Endodermal cell (in vitro differentiated cells): ENCODE data around the gene KRTAP4-6. TPM values are rescaled to one million over a fixed set of nuclear protein-coding genes. Genes with fewer than 3 reads are reported as not detected.
"Not testable (repeated sequence)": the region's sequence is repeated elsewhere in the genome, so short reads cannot be mapped to it uniquely, and the experiment has no call there.

Experiments
- DNase-seq: peaks from one replicate; pipeline ENCODE4 v3.0.0-alpha.2; 2017
- H3K27ac ChIP-seq: 2 replicates; pipeline ENCODE4 v1.5.1; 2013; ENCODE audit warnings: mild to moderate bottlenecking, low read depth, low read length, moderate library complexity
- H3K27me3 ChIP-seq: 2 replicates; pipeline ENCODE4 v1.6.1; 2013; ENCODE audit warnings: mild to moderate bottlenecking, low read length, moderate library complexity; ENCODE audit not compliant: insufficient read depth, control insufficient read depth, poor library complexity, severe bottlenecking
- H3K36me3 ChIP-seq: 2 replicates; pipeline ENCODE4 v1.7.0; 2013; ENCODE audit warnings: mild to moderate bottlenecking, low read length, moderate library complexity; ENCODE audit not compliant: control insufficient read depth, insufficient read depth
- H3K4me1 ChIP-seq: one replicate; pipeline ENCODE4 v1.7.0; 2013; ENCODE audit warnings: low read length; ENCODE audit not compliant: control insufficient read depth, insufficient read depth
- H3K4me3 ChIP-seq: 2 replicates; pipeline ENCODE4 v1.5.1; 2013; ENCODE audit warnings: mild to moderate bottlenecking, low read length, moderate library complexity
- H3K9ac ChIP-seq: 2 replicates; pipeline ENCODE4 v1.6.1; 2013; ENCODE audit warnings: mild to moderate bottlenecking, low read length, moderate library complexity; ENCODE audit not compliant: poor library complexity, severe bottlenecking; ENCODE audit errors: extremely low read depth
- H3K9me3 ChIP-seq: 2 replicates; pipeline ENCODE4 v1.6.1; 2013; ENCODE audit warnings: mild to moderate bottlenecking, low read length, moderate library complexity; ENCODE audit not compliant: control insufficient read depth
- H3K27ac Mint-ChIP-seq: 2 replicates; pipeline ENCODE4 v1.8.0; 2020; ENCODE audit warnings: mixed read lengths
- H3K27me3 Mint-ChIP-seq: 2 replicates; pipeline ENCODE4 v1.8.0; 2021; ENCODE audit warnings: mild to moderate bottlenecking, mixed read lengths; ENCODE audit not compliant: insufficient read depth
- H3K36me3 Mint-ChIP-seq: 2 replicates; pipeline ENCODE4 v1.8.0; 2020; ENCODE audit warnings: low read depth, mixed read lengths
- H3K4me1 Mint-ChIP-seq: 2 replicates; pipeline ENCODE4 v1.8.0; 2020; ENCODE audit warnings: mixed read lengths
- H3K4me3 Mint-ChIP-seq: 2 replicates; pipeline ENCODE4 v1.8.0; 2020; ENCODE audit warnings: mild to moderate bottlenecking, moderate library complexity, mixed read lengths
- H3K9me3 Mint-ChIP-seq: 2 replicates; pipeline ENCODE4 v1.8.0; 2020; ENCODE audit warnings: mild to moderate bottlenecking, mixed read lengths
- WGBS, 2 experiments: methylation state at CpG; one replicate each; pipeline versions ENCODE4 v1.1.5 to v1.1.7; 2013; ENCODE audit warnings: missing lambda C conversion rate in 2 of 2, mixed read lengths in 1 of 2; ENCODE audit not compliant: insufficient coverage in 1 of 2, insufficient read length in 1 of 2; 5-methylcytosine and 5-hydroxymethylcytosine counted together
- total RNA-seq, 2 donors: library from RNA; stranded (reverse); fragmentation: NEBNext Ultra II Directional in 1 of 2; extraction: Animal tissue kit (Norgen Biotek cat#: 25700) in 1 of 2; gene quantifications; 2 replicates in 1 of 2; 3 replicates in 1 of 2; pipeline ENCODE4 v1.2.1, GENCODE V29; 2021
- TF ChIP-seq, protein P1 (sequence below): fragments of 200-600 bp; sonication (generic); conservative IDR thresholded peaks from 2 replicates; pipeline ENCODE4 v1.5.0; 2021; ENCODE audit warnings: antibody characterized with exemption, mild to moderate bottlenecking

The KRTAP4-6 gene
- total RNA-seq, 2 donors from 2014 or later, result not detected

DNA sequence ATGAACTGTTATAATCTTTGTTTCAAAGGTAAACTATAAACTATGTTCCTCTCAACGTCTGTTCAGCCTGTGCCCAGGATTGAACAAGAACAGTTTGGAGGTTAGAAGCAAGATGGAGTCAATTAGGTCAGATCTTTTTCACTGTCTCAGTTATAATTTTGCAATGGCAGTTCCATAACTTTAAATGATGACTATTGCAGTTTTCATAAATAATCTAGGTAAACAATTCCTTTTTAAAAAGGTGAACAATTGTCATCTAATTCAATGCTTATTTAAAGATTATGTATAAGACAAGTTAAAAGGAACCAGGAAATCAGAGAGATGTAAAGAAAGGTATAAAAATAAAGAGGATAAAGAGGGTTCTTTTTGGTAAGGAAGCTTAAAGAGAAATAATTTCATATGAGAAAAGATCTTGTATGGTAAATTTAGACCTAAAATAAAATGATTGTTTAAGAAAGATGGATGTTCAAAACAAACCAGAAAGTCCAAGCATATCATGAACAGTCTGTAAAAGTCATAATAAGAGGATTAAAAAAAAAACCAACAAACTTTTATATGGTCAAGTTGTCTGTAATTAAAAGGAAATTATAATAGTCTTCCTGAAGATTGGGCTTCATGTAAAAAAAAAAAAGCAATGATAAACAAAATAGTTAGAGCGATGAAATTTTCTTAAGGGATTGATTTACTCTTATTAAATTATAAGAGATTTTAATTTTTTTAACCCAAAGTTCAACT is 29.0 kb downstream of the KRTAP4-6 start:
- Mint-ChIP-seq H3K27me3 (no peaks in the 10 kb centered on the region), H3K36me3 (no peaks in the 10 kb centered on the region), H3K9me3 (peaks cover 34% of the 10 kb centered on the region), H3K4me3 (no peak overlapping the region), H3K4me1 (peaks cover 9% of the 10 kb centered on the region), H3K27ac (no peak overlapping the region)
- H3K9me3 ChIP-seq, result peaks cover 32% of the 10 kb centered on the region
- H3K36me3 ChIP-seq, result no peaks in the 10 kb centered on the region
- no peaks in the 10 kb centered on the region for H3K4me1 ChIP-seq
- no peak overlapping the region for H3K4me3 ChIP-seq
- no peak for DNase-seq
- TF ChIP-seq, protein P1, sequence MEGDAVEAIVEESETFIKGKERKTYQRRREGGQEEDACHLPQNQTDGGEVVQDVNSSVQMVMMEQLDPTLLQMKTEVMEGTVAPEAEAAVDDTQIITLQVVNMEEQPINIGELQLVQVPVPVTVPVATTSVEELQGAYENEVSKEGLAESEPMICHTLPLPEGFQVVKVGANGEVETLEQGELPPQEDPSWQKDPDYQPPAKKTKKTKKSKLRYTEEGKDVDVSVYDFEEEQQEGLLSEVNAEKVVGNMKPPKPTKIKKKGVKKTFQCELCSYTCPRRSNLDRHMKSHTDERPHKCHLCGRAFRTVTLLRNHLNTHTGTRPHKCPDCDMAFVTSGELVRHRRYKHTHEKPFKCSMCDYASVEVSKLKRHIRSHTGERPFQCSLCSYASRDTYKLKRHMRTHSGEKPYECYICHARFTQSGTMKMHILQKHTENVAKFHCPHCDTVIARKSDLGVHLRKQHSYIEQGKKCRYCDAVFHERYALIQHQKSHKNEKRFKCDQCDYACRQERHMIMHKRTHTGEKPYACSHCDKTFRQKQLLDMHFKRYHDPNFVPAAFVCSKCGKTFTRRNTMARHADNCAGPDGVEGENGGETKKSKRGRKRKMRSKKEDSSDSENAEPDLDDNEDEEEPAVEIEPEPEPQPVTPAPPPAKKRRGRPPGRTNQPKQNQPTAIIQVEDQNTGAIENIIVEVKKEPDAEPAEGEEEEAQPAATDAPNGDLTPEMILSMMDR, result no peak
- H3K27me3 ChIP-seq, result no peaks in the 10 kb centered on the region
- 56 to 100% methylated on average over 1 of the region's 2 CpGs for WGBS, 2 experiments
- no peak overlapping the region for H3K9ac ChIP-seq
- H3K27ac ChIP-seq, result no peak overlapping the region

DNA sequence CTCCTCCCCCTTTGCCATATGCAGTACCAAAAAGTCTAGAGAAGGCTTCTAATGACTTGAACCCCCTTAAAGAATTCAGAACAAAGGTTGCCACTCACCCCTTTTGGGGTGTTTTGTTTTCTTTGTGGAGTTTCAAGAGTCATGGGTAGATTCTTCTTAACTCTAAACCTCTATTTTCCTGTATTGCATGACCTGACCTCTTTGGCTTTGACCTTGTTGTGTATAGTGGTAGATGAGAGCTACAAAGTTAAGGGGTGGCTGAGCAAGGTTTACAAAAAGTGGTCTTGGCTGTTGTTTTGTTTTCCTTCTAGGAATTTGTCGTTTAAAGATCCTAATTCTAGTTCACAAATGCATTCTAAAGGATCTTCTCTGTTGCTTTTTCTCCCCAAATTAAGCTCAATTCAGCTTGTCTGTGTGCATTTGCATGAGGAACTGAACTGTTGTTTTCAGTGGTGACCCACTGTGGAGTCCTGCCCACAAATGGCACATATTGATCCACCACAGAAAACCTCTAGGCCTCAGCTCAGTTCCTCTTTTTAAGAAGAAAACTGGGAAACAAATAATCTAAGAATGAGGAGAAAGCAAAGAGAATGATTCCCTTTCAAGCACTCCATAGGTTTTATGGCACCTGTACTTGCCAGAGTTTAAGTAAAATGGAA is 31.5 kb downstream of the KRTAP4-6 start:
- 40 to 64% methylated on average over 1 of the region's 1 CpG for WGBS, 2 experiments
- not testable (repeated sequence) for H3K4me1 ChIP-seq, H3K36me3 Mint-ChIP-seq, H3K9ac ChIP-seq, DNase-seq, H3K4me3 ChIP-seq, H3K27ac Mint-ChIP-seq, H3K27ac ChIP-seq, H3K4me1 Mint-ChIP-seq, H3K27me3 ChIP-seq, H3K27me3 Mint-ChIP-seq, H3K4me3 Mint-ChIP-seq, H3K36me3 ChIP-seq
- H3K9me3 ChIP-seq, result peaks cover 32% of the 10 kb centered on the region
- H3K9me3 Mint-ChIP-seq, result peaks cover 31% of the 10 kb centered on the region

DNA sequence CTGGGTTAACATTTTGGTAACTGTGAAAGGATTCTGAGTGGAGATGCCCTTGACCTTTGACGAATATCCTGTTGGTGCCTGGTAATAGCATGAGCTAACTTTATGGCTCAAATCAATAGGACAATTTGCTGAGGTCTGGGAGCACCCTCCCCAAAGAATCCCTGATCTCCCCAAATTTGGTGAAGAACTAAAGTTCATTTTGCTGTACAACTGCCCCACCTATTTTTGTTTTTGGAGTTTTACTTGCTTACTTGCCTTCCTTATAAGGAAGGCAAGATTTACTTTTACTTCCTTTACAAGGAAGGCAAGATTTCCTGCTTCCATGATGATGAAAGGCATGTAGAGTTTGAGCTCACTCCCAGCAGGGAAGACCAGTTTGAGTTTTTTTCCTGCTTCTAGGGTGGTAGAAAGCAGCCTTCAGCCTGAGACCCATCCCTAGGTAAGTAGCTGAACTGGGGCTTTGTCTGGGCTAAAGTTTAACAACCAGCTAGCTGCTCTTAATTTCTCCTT is 32.3 kb downstream of the KRTAP4-6 start:
- Histone ChIP-seq H3K27ac (no peak overlapping the region), H3K4me3 (no peak overlapping the region), H3K9ac (no peak overlapping the region), H3K9me3 (peaks cover 27% of the 10 kb centered on the region), H3K4me1 (no peaks in the 10 kb centered on the region), H3K27me3 (no peaks in the 10 kb centered on the region), H3K36me3 (no peaks in the 10 kb centered on the region)
- Mint-ChIP-seq H3K36me3 (no peaks in the 10 kb centered on the region), H3K4me3 (no peak overlapping the region), H3K9me3 (peaks cover 25% of the 10 kb centered on the region), H3K27ac (no peak overlapping the region), H3K4me1 (peaks cover 9% of the 10 kb centered on the region), H3K27me3 (peaks cover 2% of the 10 kb centered on the region)
- TF ChIP-seq, protein P1, result no peak
- WGBS, 2 experiments, result 76 to 86% methylated on average over 1 of the region's 1 CpG
- DNase-seq, result no peak

DNA sequence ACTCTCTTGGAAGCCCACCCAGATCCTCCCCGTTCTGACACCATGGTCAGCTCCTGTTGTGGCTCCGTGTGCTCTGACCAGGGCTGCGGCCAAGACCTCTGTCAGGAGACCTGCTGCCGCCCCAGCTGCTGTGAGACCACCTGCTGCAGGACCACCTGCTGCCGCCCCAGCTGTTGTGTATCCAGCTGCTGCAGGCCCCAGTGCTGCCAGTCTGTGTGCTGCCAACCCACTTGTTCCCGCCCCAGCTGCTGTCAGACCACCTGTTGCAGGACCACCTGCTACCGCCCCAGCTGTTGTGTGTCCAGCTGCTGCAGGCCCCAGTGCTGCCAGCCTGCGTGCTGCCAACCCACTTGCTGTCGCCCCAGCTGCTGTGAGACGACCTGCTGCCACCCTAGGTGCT is 35.0 kb downstream of the KRTAP4-6 start, which contains the start of gene KRTAP4-9:
KRTAP4-9 (plus strand) TSS at position 43 of the 400 bp plus-strand sequence; CDS start at position 43, 0 bp downstream.
- not testable (repeated sequence) for H3K36me3 Mint-ChIP-seq, DNase-seq

DNA sequence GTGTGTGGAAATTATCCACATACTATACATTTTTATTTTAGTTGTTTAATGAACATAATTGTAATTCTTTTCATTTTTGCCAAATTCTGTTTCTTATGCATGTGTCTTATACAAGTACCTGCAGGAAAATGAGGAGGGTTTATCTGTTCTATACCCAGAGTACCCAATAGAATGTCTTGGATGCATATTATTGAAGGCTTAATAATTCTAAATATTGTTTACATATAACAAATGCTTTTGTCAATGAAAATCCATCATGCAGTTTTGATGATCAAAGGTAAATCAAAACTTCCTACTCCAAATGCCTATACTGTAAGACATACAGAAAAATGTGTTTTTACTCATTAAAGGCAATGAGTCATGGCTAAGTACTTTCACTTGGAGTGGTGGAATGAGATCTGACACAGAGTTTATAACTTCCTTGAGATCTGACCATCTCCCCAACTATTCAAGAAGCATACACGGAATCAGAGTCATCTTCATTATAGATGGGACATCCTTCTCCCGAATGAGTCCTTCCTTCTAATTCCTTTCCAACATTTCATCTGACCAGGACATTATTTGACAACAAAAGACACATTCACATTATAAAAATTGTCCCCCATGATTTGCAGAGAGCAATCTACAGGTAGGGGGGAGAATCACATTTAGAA is 35.8 kb downstream of the KRTAP4-6 start:
- not testable (repeated sequence) for H3K4me1 Mint-ChIP-seq, H3K36me3 ChIP-seq, H3K9me3 Mint-ChIP-seq, H3K27me3 Mint-ChIP-seq, H3K27ac ChIP-seq, H3K9ac ChIP-seq, H3K36me3 Mint-ChIP-seq, H3K9me3 ChIP-seq, H3K4me3 Mint-ChIP-seq, H3K27ac Mint-ChIP-seq, DNase-seq, H3K4me1 ChIP-seq, H3K27me3 ChIP-seq, H3K4me3 ChIP-seq
- 80% methylated on average over 1 of the region's 2 CpGs; no CpG with 5 or more reads in 1 of the 2 experiments for WGBS, 2 experiments

More for the DNA sequence above, 35.0 kb downstream of the KRTAP4-6 start, which contains the start of gene KRTAP4-9:
- H3K9me3 Mint-ChIP-seq, H3K27me3 ChIP-seq, H3K4me1 Mint-ChIP-seq, H3K27me3 Mint-ChIP-seq, H3K9me3 ChIP-seq, H3K4me3 ChIP-seq, H3K27ac ChIP-seq, H3K27ac Mint-ChIP-seq, H3K36me3 ChIP-seq, H3K9ac ChIP-seq, H3K4me1 ChIP-seq, H3K4me3 Mint-ChIP-seq: not testable (repeated sequence)
- WGBS, 2 experiments, result 82 to 96% methylated on average over 6 to 10 of the region's 10 CpGs
